ENCODE measurements around the gene AP1B1. TPM values are rescaled to one million over a fixed set of nuclear protein-coding genes. Genes with fewer than 3 reads are reported as not detected.
A peak's percentile ranks its signal among the peaks of the same experiment; 100 is the strongest.

AP1B1 gene
- total and polyA plus RNA-seq, 2 of the 4 experiments (the other 2 are of a cell fraction) = 55.7 to 70.8 TPM

GRCh38 chr22:29328566-29329500 is 59.5 kb downstream of the AP1B1 start:
- Histone ChIP-seq H3K23ac (ENCODE audit: low read depth, low read length) (no peak overlapping the region), H2AK9ac (replicated peaks; ENCODE audit: low read depth, low read length, poor library complexity) (no peak overlapping the region), H3K9ac (ENCODE audit: low read depth, low read length) (no peak overlapping the region), H3K14ac (replicated peaks; ENCODE audit: low read depth, low read length) (no peak overlapping the region), H3K27me3 (ENCODE audit: control insufficient read depth, insufficient read depth, low read length) (no peaks in the 10 kb centered on the region), H2BK5ac (ENCODE audit: low read depth, low read length, poor library complexity, severe bottlenecking) (no peak overlapping the region), H3K9me3 (ENCODE audit: control insufficient read depth, insufficient read depth, low read length) (no peaks in the 10 kb centered on the region), H3K4me3 (ENCODE audit: insufficient read depth, low read depth, low read length) (no peak overlapping the region), H2BK120ac (ENCODE audit: low read depth, low read length) (no peak overlapping the region), H4K8ac (ENCODE audit: low read depth in 2 of 2, low read length in 2 of 2) (no peak overlapping the region), H3K4me1 (ENCODE audit: control insufficient read depth, insufficient read depth, low read length) (peaks cover 9% of the 10 kb centered on the region), H3K27ac (ENCODE audit: insufficient read depth, low read length) (no peak overlapping the region), H4K91ac (ENCODE audit: insufficient read depth, low read depth, low read length) (no peak overlapping the region), H2AK5ac (ENCODE audit: low read depth, low read length) (no peak overlapping the region), H3K9me1 (ENCODE audit: insufficient read depth, low read length) (peaks cover 5% of the 10 kb centered on the region; the same call in 1 of the 2 replicates), H2BK20ac (ENCODE audit: low read depth, low read length) (no peak overlapping the region), H3K4me2 (ENCODE audit: low read depth, low read length) (no peak overlapping the region), H3K36me3 (ENCODE audit: control insufficient read depth, insufficient read depth, low read length) (peaks cover 39% of the 10 kb centered on the region), H3K4ac (ENCODE audit: low read depth, low read length) (no peak overlapping the region), H3K18ac (ENCODE audit: low read depth, low read length) (no peak overlapping the region), H2BK15ac (ENCODE audit: low read depth, low read length) (no peak overlapping the region), H2AFZ (replicated peaks; ENCODE audit: low read length, poor library complexity) (peak overlapping the region; percentile 5), H3K56ac (ENCODE audit: extremely low read depth, insufficient read depth, low read length) (no peak overlapping the region), H4K5ac (ENCODE audit: low read depth, low read length) (no peak overlapping the region), H4K20me1 (ENCODE audit: insufficient read depth, low read length) (no peaks in the 10 kb centered on the region; the same call in 1 of the 2 replicates), H3K79me1 (ENCODE audit: low read depth in 1 of 2, low read length in 2 of 2) (no peaks in the 10 kb centered on the region)
- ATAC-seq (ENCODE audit: low read depth) (no peak), DNase-seq (peak; percentile 22)
- in situ Hi-C loops (cut with MboI; ENCODE audit: low sequenced_read_pairs) (no loop called here), intact Hi-C loops (cut with micrococcal nuclease) (no loop called here), dilution Hi-C loops (cut with HindIII; ENCODE audit: low sequenced_read_pairs, unreplicated experiment) (no loop called here)
- POLR2A ChIA-PET (ENCODE audit: unreplicated experiment) = no interaction called here
- CTCF ChIA-PET = interaction anchor here (0.5 to 0.6 kb wide), 2 partner anchors 19 to 141 kb away, joined by 4 to 8 read pairs; no protein-coding TSS in a partner anchor
- 76% methylated on average over 13 of the region's 34 CpGs; no CpG with 5 or more reads in 1 of the 2 experiments for WGBS, 2 experiments (ENCODE audit: extremely low coverage in 2 of 2, insufficient read length in 1 of 2)
- BruUV-seq (replicated peaks) = no TSS peak
- no peak for TF ChIP-seq CTCF (conservative IDR thresholded peaks at IDR 0.05; ENCODE audit: low read depth, low read length)
- no peak for TF ChIP-seq CEBPB (IDR thresholded peaks at IDR 0.05; ENCODE audit: low read depth, low read length)
- TF ChIP-seq USF2 (IDR thresholded peaks at IDR 0.05; ENCODE audit: low read depth, low read length) = no peak
- TF ChIP-seq MAFK (IDR thresholded peaks at IDR 0.05; ENCODE audit: low read depth, low read length) = no peak

All from IMR-90 (cell line).